Heart right ventricle (tissue), 16 donors: ENCODE results near the gene GRIK5. TPM values are rescaled to one million over a fixed set of nuclear protein-coding genes. Genes with fewer than 3 reads are reported as not detected.

Experiments used
- ATAC-seq, 8 donors: fragments of 200-7000 bp; cut with Tn5 transposase; one replicate each; pipeline ENCODE4 v1.9.1; 2020; ENCODE audit warnings: mild to moderate bottlenecking in 8 of 8, moderate library complexity in 8 of 8, moderate number of reproducible peaks in 1 of 8
- DNase-seq, 2 donors: peaks; one replicate each; pipeline ENCODE4 v3.0.0-alpha.2; 2020
- H3K27ac ChIP-seq, 10 donors: fragments of 200-600 bp; sonication (generic) in 2 of 10; one replicate each; pipeline versions ENCODE4 v1.5.0 to v1.8.0; 2020 to 2022; ENCODE audit warnings: mild to moderate bottlenecking in 3 of 10
- H3K27me3 ChIP-seq, 7 donors: fragments of 200-600 bp; one replicate each; pipeline ENCODE4 v1.8.0; 2021 to 2022; ENCODE audit warnings: mild to moderate bottlenecking in 2 of 7
- H3K36me3 ChIP-seq, 9 donors: fragments of 200-600 bp; sonication (generic) in 1 of 9; one replicate each; pipeline versions ENCODE4 v1.5.0 to v1.8.0; 2020 to 2022; ENCODE audit warnings: mild to moderate bottlenecking in 2 of 9
- H3K4me1 ChIP-seq, 9 donors: fragments of 200-600 bp; sonication (generic) in 1 of 9; one replicate each; pipeline versions ENCODE4 v1.5.0 to v1.8.0; 2020 to 2022; ENCODE audit warnings: mild to moderate bottlenecking in 4 of 9
- H3K4me3 ChIP-seq, 10 donors: fragments of 200-600 bp; sonication (generic) in 2 of 10; one replicate each; pipeline versions ENCODE4 v1.5.0 to v1.8.0; 2020 to 2022; ENCODE audit warnings: mild to moderate bottlenecking in 7 of 10, moderate library complexity in 2 of 10
- H3K9me3 ChIP-seq, 11 donors: fragments of 200-600 bp in 10 of 11; sonication (generic) in 2 of 11; one replicate each; pipeline versions ENCODE4 v1.5.0 to v1.8.0; 2013 to 2022; ENCODE audit warnings: mild to moderate bottlenecking in 2 of 11, control low read depth in 1 of 11, moderate library complexity in 1 of 11
- CTCF ChIP-seq, 9 donors: fragments of 200-600 bp; sonication (generic) in 2 of 9; IDR thresholded peaks; one replicate each; pipeline versions ENCODE4 v1.5.0 to v1.8.0; 2021 to 2022; ENCODE audit warnings: antibody characterized with exemption in 9 of 9, mild to moderate bottlenecking in 5 of 9, moderate library complexity in 1 of 9
- WGBS, 2 donors: extraction: QIAGEN DNeasy Blood & Tissue Kit; methylation state at CpG; one replicate each; pipeline ENCODE4 v1.1.7; 2013; ENCODE audit warnings: inconsistent platforms in 1 of 2; 5-methylcytosine and 5-hydroxymethylcytosine counted together
- intact Hi-C, 10 donors: fragments of 100-400 bp; cut with DNase I; formaldehyde crosslinking; loops; one replicate each; pipeline versions ENCODE4 v1.11.1 to v1.14.2; 2022
- polyA plus RNA-seq, 2 donors: library from polyadenylated mRNA; stranded (reverse); fragments of 200-250 nt; gene quantifications; one replicate each; pipeline ENCODE4 v1.2.3, GENCODE V29; 2013
- total RNA-seq, 10 donors: library from RNA; stranded (reverse); fragmentation: NEBNext Ultra II Directional in 3 of 10; extraction: Animal tissue kit (Norgen Biotek cat#: 25700) in 3 of 10; gene quantifications; one replicate each; pipeline versions ENCODE4 v1.2.1 to v1.2.4, GENCODE V29; 2021 to 2023
- donor health status: Arrhythmogenic right ventricular cardiomyopathy.
- donor health status: ischemic (EF 13 %, LVEDD 7.1; RV severe dilation, severe dysfunction).
- donor health status: healthy with polysubstance abuse.
- donor health status: DM: no; HTN: yes; CAD: no.
- donor health status: DM: no; HTN: no; CAD: no.
- donor health status: ischemic (EF 25% LVEDD 6.9; RV normal size, moderate dysfunction).
- donor health status: ischemic (EF 25% LVEDD 5.7; RV mildly dilated, moderate dysfunction).
- donor health status: healthy.
- donor health status: DM: yes; HTN: yes; CAD: no.
- donor health status: Ischemic cardiomyopathy.
- donor health status: ischemic (EF 35%, LVEDD 5.7; RV mildly dilated, moderate dysfunction).
- donor health status: nonischemic (EF 11% LVEDD 7.7; RV severe dilation, severe dysfunction).
- donor health status: DM: yes; HTN: yes; CAD: no.
- donor health status: PGD.
- donor health status: ischemic (EF 29% LVEDD 5.4; RV normal size, mild dysfunction).
- donor health status: nonischemic (EF 23%, LVEDD 6.1; RV moderate dilation, normal function).

GRIK5 gene
- total and polyA plus RNA-seq, 12 donors: 0.35 to 9.3 (median 2.9) TPM

GRCh38 chr19:42010245-42011126 is 59.5 kb downstream of the GRIK5 start:
- no peaks in the 10 kb centered on the region for H3K27me3 ChIP-seq
- 78 to 82% methylated on average over 11 of the region's 11 CpGs for WGBS, 2 donors
- ATAC-seq: no peak
- intact Hi-C loops: no loop called here
- TF ChIP-seq CTCF (IDR thresholded peaks at IDR 0.05): no peak
- DNase-seq: no peak
- H3K4me1 ChIP-seq: no peaks in the 10 kb centered on the region
- no peaks in the 10 kb centered on the region for H3K9me3 ChIP-seq
- no peak overlapping the region for H3K27ac ChIP-seq
- no peak overlapping the region for H3K4me3 ChIP-seq
- H3K36me3 ChIP-seq: no peaks in the 10 kb centered on the region

GRCh38 chr19:42006569-42006968 is 63.4 kb downstream of the GRIK5 start:
- ATAC-seq (no peak), DNase-seq (no peak)
- H3K4me1 ChIP-seq: no peaks in the 10 kb centered on the region
- H3K27ac ChIP-seq: no peak overlapping the region
- no peaks in the 10 kb centered on the region for H3K9me3 ChIP-seq
- no peaks in the 10 kb centered on the region for H3K36me3 ChIP-seq
- no peak for TF ChIP-seq CTCF (IDR thresholded peaks at IDR 0.05)
- no peak overlapping the region for H3K4me3 ChIP-seq
- H3K27me3 ChIP-seq: peaks cover 0 to 11% (median 7%) of the 10 kb centered on the region in 7 donors
- WGBS, 2 donors: 87 to 91% methylated on average over 13 of the region's 13 CpGs
- intact Hi-C loops: no loop called here

DNA sequence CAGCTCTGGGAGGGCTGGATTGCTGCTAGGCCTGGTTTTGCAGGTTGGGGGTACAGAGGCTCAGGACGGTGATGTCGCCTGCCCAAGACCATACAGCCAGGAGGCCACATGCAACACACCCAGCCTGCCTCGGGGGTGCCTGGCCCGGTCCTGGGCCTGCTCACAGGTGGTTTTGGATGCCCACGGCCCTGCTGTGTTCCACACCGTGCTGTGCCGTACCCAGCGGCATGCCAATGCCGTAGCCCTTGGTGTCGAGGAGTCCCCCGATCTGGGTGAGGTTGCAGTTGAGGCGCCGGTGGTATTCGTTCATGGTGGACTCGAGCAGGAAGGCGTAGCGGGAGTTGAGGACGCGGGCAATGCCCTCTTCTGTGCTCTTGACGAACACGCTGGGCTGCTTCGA is 64.5 kb downstream of the GRIK5 start:
- no peak overlapping the region for H3K27ac ChIP-seq

More for the DNA sequence above, 64.5 kb downstream of the GRIK5 start:
- WGBS, 2 donors: 92 to 95% methylated on average over 22 of the region's 22 CpGs
- Histone ChIP-seq H3K4me1 (no peaks in the 10 kb centered on the region), H3K9me3 (no peaks in the 10 kb centered on the region), H3K36me3 (no peaks in the 10 kb centered on the region), H3K4me3 (no peak overlapping the region), H3K27me3 (peaks cover 0 to 19% (median 17%) of the 10 kb centered on the region in 7 donors)
- intact Hi-C loops: no loop called here
- DNase-seq (no peak), ATAC-seq (no peak)
- no peak for TF ChIP-seq CTCF (IDR thresholded peaks at IDR 0.05)
